ENCODE measurements around the gene SPCS1.
"Not testable (repeated sequence)": the region's sequence is repeated elsewhere in the genome, so short reads cannot be mapped to it uniquely, and the experiment has no call there.

SPCS1 gene

GRCh38 chr3:52694528-52695189 is 11.2 kb upstream of the SPCS1 start:
- no peak for DNase-seq (ENCODE audit: low read depth)

DNA sequence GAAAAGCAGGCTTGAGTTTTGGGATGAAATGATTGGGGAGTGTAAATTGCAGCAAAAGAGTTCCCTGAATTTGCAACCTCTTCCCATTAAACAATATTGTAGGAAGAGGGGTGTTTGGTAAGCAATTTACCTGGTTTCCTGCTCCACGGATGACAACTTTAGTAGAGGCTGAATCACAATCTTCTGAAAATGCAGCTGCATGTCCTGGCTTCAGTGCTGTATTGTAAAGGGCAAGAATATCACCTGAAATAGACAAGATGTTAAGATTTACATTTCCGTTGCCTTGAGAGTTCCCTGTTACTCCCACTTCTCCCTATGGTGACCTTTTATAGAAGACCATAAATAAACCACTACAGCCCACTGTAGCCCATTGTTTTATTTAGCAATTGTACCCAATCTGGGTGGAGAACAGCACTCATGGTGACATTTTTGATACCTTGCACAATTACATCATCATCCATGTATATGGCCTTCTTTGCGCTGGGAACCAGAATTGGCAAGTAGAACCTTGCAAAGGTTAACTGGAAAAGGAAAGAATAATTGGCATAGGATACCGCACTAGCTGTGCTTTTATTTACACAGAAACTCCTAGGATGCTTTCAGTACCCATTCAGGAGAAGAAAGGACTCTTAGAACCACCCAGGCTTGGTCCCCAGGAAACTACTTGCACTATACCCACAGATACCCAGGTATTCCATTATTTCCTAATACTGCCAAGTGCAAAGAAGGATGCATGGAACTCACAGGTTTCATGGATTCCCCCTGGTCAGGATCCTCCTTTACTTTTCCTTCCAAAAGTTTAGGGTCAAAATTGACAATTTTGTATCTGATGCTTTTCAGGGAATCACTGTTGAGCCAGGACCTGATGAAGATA is 9.9 kb upstream of the SPCS1 start:
- no peak for DNase-seq (ENCODE audit: low read depth)

- no peak for DNase-seq (ENCODE audit: low read depth)
Observed at GRCh38 chr3:52696830-52697631, 8.9 kb upstream of the SPCS1 start.

- DNase-seq (ENCODE audit: low read depth), result no peak
Observed at GRCh38 chr3:52697632-52697965, 8.3 kb upstream of the SPCS1 start.

GRCh38 chr3:52703341-52703740 is 2.6 kb upstream of the SPCS1 start:
- DNase-seq (ENCODE audit: low read depth), result no peak

- peak; percentile 42 for DNase-seq (ENCODE audit: low read depth)
Observed at GRCh38 chr3:52704611-52705437, 1.1 kb upstream of the SPCS1 start.

GRCh38 chr3:52705438-52705687 is 543 bp upstream of the SPCS1 start:
- DNase-seq (ENCODE audit: low read depth), result no peak

DNA sequence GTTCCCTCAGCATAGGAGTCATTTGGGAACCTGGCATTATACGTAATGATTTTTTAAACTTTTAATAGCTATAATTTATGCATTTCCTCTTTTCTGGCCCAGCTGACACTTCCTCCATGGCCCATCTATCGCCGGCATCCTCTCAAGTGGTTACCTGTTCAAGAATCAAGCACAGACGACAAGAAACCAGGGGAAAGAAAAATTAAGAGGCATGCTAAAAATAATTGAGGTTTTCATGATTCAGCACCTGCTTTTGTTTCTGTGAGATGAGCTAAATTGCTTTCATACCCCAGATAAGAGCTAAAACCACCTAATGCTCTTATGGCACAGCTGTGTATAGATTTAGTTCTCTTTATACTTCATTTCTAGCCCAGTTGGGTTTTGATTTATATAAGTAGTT is 1.7 kb downstream of the SPCS1 start:
- no peak for DNase-seq (ENCODE audit: low read depth)

- no peak for DNase-seq (ENCODE audit: low read depth)
Observed at GRCh38 chr3:52710512-52710911, 4.6 kb downstream of the SPCS1 start.

DNA sequence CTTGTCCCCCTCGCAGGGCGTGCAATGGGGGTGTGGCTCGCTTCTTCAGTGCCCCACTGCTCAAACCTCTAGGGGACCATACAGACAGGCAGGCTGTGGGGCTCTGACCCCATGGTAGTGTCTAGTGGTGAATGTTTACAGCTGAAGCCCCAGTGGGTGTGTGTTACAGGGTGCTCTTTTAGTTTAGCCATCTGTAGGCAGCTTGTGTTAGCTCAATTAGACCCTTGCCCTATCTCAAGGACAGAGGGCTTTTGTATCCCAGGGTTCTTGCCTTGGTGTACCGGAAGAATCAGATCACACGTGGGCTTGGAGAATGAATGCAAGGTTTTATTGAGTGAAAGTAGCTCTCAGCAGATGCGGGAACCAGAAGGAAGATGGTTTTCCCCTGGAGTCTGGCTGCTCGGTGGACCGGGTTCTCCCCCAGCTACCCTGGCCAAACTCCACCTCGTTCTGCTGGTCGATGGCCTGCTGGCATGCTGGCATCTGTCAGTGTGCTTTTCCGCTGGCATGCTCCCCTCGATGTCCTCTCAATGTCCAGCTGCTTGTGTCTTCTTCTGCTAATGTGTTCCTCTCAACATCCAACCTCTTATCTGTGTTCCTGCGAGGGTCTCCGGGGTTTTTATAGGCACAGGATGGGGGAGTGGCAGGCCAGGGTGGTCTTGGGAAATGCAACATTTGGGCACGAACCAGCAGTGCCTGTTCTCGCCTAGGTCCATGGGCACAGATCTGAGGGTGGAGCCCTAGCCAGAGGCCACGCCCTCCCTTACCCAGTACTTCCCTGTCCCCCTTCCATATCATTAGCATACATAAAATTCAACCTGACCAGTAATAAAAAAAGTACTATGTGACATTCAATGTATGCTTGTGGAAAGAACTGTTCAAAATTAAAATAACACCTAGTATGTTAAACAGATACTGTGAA is 6.6 kb downstream of the SPCS1 start:
- DNase-seq (ENCODE audit: low read depth), result no peak

GRCh38 chr3:52714335-52715302 is 8.7 kb downstream of the SPCS1 start:
- no peak for DNase-seq (ENCODE audit: low read depth)

DNA sequence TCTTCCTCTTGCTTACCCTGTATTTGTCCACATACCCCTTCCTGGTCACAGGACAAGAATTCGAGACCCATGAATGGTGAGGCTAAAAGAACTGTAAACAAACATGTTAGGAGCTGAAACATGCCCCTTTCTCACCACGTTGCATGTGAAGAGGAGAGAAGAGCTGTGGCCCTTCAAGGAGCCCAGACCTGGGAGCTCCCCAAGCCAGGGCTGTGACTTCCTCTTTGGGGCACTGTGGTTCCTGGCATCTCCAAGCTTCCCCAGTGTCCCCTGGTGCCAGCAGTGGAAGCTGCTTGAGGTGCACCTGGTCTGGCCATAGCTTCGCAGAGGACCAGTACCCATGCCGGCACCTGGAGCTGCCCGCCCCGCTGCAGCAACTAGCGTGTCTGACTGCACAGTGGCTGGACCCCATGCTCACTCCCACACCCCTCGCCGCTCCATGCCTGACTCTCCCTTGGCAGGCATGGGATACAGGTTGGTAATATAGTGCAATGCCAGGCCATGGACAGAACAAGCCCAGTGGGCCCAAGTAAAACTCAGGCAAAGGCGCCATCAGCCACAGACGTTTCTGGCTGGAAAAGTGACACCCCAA is 9.9 kb downstream of the SPCS1 start:
- DNase-seq (ENCODE audit: low read depth), result no peak

- no peak for DNase-seq (ENCODE audit: low read depth)
Observed at GRCh38 chr3:52719618-52720017, 13.7 kb downstream of the SPCS1 start.

DNA sequence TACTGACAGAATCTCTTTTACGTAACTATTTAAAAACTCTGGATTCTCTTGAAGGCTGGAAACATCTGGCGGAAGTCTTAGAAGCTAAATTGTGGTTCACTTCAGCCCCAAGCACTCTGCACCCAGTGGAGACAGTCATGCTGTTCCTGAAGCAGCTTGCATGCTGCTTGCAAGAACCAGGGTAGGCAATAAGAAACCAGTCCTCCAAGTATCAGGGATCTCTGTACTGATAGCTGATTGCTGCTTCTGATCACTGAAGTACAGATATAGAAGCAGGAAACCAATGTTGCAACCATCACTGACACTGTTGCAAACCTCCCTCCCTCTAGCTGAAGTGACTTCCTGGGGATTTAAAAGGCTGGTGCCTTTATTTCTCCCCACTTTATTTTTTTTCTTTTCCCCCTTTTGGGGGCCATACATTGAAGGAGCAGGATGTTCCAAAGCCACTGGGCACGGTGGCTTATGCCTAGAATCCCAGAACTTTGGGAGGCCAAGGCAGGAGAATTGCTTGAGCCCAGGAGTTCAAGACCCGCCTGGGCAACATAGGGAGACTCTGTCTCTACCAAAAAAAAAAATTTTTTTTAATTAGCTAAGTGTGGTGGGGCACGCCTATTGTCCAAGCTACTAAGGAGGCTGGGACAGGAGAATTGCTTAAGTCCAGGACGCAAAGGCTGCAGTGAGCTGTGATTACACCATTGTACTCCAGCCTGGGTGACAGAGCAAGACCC is 15.3 kb downstream of the SPCS1 start:
- no peak for DNase-seq (ENCODE audit: low read depth)

DNA sequence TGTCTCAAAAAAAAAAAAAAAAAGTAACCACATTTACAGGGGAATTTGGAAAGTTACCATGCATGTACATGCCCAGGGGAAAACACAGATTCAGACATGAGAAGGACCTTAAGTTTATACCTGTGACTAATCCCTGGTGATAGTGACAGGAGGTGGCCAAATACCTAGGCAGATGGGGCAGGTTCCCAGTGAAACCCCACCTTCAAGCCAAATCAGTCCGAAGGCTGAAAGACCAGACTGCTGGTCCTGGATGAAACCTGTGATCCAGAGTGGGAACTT is 15.8 kb downstream of the SPCS1 start:
- no peak for DNase-seq (ENCODE audit: low read depth)

DNA sequence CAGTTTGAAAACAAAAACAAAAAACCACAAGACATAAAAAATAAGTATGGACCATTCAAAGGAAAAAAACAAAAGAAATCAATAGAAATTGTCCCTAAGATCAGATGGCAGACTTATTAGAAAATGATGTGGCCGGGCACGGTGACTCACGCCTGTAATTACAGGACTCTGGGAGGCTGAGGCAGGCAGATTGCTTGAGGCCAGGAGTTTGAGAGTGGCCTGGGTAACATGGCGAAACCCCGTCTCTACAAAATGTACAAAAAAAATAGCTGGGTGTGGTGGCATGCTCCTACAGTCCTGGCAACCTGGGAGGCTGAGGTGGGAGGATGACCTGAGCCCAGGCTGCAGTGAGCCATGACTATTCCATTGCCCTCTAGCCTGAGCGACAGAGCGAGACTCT is 16.6 kb downstream of the SPCS1 start:
- DNase-seq (ENCODE audit: low read depth), result no peak

DNA sequence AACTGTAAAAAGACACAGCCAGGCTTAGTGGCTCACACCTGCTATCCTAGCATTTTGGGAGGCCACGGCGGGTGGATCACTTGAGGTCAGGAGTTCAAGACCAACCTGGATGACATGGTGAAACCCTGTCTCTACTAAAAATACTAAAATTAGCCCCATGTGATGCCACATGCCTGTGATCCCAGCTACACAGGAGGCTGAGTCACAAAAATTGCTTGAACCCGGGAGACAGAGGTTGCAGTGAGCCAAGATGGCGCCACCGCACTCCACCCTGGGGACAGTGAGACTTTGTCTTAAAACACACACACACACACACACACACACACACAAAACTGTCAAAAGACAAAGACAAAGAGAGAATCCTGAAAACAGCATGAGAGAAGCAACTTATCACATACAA is 18.0 kb downstream of the SPCS1 start:
- no peak for DNase-seq (ENCODE audit: low read depth)

- DNase-seq (ENCODE audit: low read depth), result no peak
Observed at GRCh38 chr3:52724511-52724910, 18.6 kb downstream of the SPCS1 start.

GRCh38 chr3:52728753-52729152 is 22.8 kb downstream of the SPCS1 start:
- DNase-seq (ENCODE audit: low read depth), result not testable (repeated sequence)
